Right lung (tissue), 5 donors: ENCODE results near the gene ADARB2. TPM values are rescaled to one million over a fixed set of nuclear protein-coding genes. Genes with fewer than 3 reads are reported as not detected.
"Not testable (repeated sequence)": the region's sequence is repeated elsewhere in the genome, so short reads cannot be mapped to it uniquely, and the experiment has no call there.

Experiments used
- DNase-seq, 2 donors: peaks; one replicate each; pipeline ENCODE4 v3.0.0-alpha.2; 2013
- polyA plus RNA-seq, 5 donors: library from polyadenylated mRNA; unstranded; fragments of 120-200 nt; gene quantifications; one replicate each; pipeline versions ENCODE4 v1.2.1 to v1.2.3, GENCODE V29; 2013; ENCODE audit warnings: inconsistent platforms in 1 of 5, low replicate concordance in 1 of 5; ENCODE audit not compliant: insufficient read length in 5 of 5, insufficient read depth in 1 of 5

The ADARB2 gene
- polyA plus RNA-seq, 5 donors: 0.34 to 0.78 (median 0.69) TPM

- DNase-seq: no peak
Measured at GRCh38 chr10:1175956-1176565, 561.3 kb downstream of the ADARB2 start.

DNA sequence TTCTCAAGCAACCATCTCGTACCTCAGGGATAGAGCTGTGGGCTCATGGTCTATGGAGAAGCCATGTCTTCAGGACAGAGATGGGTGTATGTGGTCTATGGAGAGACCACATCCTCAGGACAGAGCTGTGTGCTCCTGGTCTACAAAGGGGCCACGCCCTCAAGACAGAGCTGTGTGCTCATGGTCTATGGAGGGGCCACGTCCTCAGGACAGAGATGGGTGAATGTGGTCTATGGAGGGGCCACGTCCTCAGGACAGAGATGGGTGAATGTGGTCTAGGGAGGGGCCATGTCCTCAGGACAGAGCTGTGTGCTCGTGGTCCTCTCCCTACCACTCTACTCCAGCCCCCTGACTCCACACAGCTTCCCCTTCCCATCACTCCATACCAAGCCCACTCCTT lies 563.3 kb downstream of the ADARB2 start:
- DNase-seq: no peak

DNA sequence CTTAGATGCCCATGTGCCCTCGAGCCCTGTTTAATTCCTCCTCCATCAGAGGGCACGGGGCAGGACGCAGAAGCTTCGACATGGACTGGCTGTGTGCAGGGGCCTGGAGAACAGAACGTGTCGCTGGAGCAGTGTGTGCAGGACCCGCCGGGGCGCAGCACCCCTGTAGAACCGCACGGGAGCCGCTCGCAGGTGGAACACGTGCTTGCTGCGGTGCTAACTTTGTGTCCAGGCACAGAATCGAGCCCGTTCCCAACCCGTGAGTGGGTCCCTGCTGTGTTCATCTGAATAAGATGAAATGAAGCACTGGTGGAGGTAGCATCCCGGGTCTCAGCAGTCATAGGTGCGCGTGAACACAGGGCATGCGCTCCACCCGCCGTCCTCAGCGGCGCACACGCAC lies 564.2 kb downstream of the ADARB2 start:
- no peak for DNase-seq

- no peak for DNase-seq
Measured at GRCh38 chr10:1172256-1172984, 564.9 kb downstream of the ADARB2 start.

- DNase-seq: no peak
Measured at GRCh38 chr10:1171586-1171985, 565.7 kb downstream of the ADARB2 start.

- DNase-seq: no peak
Measured at GRCh38 chr10:1171182-1171581, 566.1 kb downstream of the ADARB2 start.

DNA sequence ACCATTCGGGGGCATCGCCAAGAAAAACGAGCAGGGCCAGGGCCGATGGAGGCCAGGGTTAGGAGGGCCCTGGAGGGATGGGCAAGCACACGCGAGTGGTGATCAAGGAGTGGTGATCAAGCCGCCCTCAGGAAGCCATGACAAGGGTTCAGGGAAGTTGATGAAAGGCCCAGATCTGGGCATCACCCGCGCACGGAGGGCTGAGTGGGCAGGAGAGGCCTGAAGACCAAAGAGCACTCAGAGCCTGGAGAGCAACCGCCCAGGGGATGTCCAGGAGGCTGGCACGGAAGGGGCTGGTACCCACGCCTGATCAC lies 566.5 kb downstream of the ADARB2 start:
- DNase-seq: no peak

GRCh38 chr10:1169981-1170866 lies 567.1 kb downstream of the ADARB2 start:
- DNase-seq: no peak

GRCh38 chr10:1169186-1169885 lies 568.0 kb downstream of the ADARB2 start:
- no peak for DNase-seq

GRCh38 chr10:1168763-1169162 lies 568.6 kb downstream of the ADARB2 start:
- DNase-seq: no peak

DNA sequence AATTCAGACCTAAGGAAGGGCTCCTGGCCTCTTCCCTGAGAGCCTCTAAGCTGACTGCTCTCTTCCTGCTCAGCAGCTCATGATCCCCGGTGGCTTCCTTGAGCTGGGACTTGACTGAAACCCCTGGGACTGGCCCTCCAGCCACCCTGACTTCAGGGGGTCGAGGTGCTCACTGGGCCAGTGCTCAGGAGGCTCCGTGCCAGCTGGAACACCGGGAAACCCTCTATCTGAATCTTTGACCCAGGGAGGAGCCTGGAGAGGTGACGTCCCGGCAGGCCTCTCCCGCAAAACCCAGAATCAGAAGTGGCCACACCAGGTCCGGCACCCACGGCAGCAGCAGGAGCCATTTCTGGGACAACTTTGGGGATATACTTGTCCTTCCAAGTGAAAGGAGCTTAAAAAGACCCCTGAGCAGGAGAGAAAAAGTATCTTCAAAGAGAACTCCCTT lies 570.5 kb downstream of the ADARB2 start:
- no peak for DNase-seq

DNA sequence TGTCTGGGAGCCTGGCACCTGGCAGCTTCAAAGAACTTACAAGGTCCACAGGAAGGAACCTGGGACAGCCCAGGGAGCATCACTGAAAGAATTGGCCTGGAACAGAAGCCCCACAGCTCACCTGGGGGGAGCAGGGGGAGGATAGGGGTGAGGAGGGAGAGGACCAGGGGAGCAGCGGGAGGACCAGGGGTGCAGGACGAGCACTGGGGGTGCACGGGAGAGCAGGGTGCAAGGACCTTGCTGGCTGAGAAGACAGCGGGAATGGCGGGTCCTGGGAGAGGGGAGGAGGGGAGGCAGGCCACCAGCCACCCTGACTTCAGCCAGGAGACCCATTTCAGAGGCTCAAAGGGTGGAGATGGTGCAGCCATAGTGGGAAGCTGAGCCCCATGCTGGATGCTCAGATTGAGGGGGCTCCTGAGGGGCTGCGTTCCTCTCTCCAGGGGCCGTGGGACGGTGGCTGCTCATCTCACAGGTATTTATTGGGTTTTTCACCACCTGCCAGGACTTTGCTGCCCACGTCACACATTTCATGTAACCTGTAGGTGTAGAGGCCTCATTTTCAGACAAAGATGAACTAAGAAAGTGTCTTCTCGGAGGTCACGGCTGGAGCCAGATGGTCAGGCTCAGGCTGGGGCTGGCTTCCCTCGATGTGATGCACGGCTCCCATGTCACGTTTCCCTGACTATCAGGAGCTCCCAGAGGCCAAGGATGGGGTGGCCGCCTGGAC lies 571.1 kb downstream of the ADARB2 start:
- DNase-seq: no peak

GRCh38 chr10:1163831-1164230 lies 573.5 kb downstream of the ADARB2 start:
- no peak for DNase-seq

GRCh38 chr10:1163204-1163660 lies 574.1 kb downstream of the ADARB2 start:
- no peak for DNase-seq

DNA sequence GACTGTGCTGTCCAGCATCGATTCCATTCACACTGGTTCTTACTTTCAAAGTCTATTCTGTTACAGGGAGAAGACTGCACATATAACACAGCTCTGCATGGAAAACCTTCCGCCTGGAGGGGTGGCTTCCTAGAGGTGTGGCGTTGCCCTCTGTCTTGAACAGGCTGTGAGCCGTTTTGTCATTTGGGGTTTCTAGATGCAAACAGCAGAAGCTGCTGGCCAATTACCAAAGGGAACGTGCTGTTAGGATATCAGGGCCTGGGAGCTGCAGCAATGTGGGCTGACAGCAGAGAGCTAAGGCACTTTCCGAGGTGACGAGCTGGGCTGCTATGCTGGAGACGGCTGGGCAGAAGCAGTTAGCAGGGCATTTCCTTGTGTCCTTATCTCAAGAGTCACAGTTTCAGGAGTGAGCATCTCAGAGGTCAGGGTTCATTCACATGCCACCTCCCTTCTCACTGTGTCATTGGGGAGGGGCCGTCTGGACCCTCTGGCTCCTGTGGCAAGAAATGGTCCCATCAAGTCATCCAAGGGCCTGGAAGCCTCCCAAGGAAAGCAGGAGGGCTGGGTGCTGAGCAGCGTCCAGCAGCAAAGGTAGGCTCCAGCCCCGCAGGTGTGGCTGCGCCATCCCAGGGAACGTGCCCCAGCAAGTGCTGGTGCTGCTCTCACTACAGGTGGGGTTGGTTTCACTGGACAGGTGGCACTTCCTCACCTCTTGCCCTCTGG lies 574.7 kb downstream of the ADARB2 start:
- no peak for DNase-seq

GRCh38 chr10:1161315-1161673 lies 576.0 kb downstream of the ADARB2 start:
- not testable (repeated sequence) for DNase-seq

DNA sequence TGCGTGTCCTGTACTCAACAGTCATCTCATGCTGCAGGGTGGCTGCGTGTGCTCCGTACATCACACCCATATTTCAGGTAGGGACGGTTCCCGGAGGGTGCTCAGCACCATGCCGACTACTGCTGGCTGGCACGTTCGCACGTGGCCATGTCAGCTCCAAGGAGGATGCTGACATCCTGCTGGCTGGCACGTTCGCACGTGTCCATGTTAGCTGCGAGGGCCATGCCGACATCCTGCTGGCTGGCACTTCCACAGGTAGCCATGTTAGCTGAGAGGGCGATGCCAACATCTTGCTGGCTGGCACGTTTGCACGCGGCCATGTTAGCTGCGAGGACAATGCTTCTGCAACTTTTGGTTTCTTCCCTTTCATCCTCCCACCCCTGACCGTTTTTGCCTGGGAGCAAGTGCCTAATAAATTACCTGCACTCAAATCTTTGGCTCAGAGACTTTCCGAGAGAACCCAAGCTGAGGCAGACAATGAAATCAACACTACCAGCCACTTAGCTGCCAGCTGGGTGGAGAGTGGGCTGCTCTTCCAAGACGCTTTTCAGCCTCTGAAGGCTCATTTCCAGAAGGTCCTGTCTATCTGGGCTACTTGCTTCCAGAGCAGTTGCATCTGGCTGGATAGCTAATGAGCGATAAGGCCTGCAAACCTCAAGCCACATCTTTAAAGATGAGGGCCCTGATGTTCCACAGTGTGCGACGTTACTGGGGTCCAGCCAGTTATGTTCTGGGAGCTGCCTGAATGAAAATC lies 576.6 kb downstream of the ADARB2 start:
- peak; percentile 20 to 24 for DNase-seq

DNA sequence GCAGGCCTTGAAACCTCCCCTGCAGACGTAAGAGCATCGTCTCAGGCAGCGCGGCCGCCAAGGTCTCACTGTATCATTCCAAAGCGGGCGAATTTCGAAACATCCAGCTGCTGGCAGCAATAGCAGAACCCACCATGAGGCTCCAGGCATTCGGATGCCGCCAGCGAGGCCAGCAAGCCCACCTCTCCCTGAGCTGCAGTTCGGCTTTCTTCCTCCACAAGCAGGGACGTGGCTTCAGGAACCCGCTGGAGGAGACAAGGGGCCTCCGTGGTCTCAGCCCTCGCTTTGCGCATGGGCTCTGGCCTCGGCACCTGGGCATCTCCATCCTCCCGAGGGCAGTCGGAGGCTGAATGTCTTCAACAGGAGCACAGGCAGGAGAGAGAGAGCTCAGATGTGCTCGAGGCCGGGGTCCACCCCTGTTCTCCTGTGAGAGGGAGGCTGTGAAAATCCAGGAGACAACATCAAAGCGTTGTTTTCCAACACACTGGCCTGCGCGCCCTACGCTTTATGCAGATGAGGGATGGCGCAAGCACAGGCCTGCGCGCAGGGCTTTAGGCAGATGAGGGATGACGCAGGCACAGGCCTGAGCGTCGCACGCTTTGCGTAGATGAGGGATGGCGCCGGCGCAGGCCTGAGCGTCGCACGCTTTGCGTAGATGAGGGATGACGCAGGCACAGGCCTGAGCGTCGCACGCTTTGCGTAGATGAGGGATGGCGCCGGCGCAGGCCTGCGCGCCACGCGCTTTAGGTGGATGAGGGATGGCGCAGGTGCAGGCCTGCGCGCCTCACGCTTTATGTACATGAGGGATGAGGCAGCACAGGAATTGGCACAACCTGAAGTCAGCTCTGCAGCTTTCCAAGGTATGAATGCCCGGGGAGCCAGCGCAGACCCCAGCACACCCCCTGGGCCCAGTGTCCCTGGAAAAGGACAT lies 577.9 kb downstream of the ADARB2 start:
- peak in 1 of 2 donors; percentile 32 for DNase-seq

DNA sequence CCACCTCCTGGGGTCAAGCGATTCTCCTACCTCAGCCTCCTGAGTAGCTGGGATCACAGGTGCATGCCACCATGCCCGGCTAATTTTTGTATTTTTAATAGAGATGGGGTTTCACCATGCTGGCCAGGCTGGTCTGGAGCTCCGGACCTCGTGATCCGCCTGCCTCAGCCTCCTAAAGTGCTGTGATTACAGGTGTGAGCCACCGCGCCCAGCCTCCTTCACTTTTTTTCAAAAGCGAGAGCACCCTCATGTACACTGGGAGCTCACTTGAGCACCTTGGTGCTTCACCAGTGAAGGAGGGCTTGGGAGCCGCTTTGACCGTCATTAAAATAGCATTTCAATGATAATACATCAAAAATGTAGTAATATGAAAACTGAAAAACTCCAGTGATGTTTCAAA lies 578.8 kb downstream of the ADARB2 start:
- not testable (repeated sequence) for DNase-seq
